DMS 273 (cell line): ENCODE results near the gene KCNJ11.

Experiments used
- DNase-seq: peaks from one replicate; lab custom pipeline; 2025; ENCODE audit not compliant: unreplicated experiment; lab: John Stamatoyannopoulos, UW

The KCNJ11 gene

GRCh38 chr11:17410606-17411379, 22.3 kb upstream of the KCNJ11 start:
- DNase-seq = no peak

GRCh38 chr11:17408641-17409040, 20.2 kb upstream of the KCNJ11 start:
- DNase-seq = no peak

- DNase-seq = no peak
These were observed 19.6 kb upstream of the KCNJ11 start for GRCh38 chr11:17408026-17408425.

GRCh38 chr11:17407575-17407974, 19.1 kb upstream of the KCNJ11 start:
- DNase-seq = no peak

- no peak for DNase-seq
These were observed 18.3 kb upstream of the KCNJ11 start for GRCh38 chr11:17406818-17407149.

- no peak for DNase-seq
These were observed 17.8 kb upstream of the KCNJ11 start for GRCh38 chr11:17406082-17406817.

GRCh38 chr11:17405232-17406005, 17.0 kb upstream of the KCNJ11 start:
- DNase-seq = peak; percentile 58

GRCh38 chr11:17403980-17404759, 15.7 kb upstream of the KCNJ11 start:
- DNase-seq = no peak

GRCh38 chr11:17402486-17402885, 14.0 kb upstream of the KCNJ11 start:
- DNase-seq = no peak

- no peak for DNase-seq
These were observed 13.4 kb upstream of the KCNJ11 start for GRCh38 chr11:17401841-17402240.

- DNase-seq = no peak
These were observed 12.9 kb upstream of the KCNJ11 start for GRCh38 chr11:17401316-17401715.

GRCh38 chr11:17400048-17400775, 11.8 kb upstream of the KCNJ11 start:
- no peak for DNase-seq

- DNase-seq = no peak
These were observed 10.8 kb upstream of the KCNJ11 start for GRCh38 chr11:17399236-17399635.

GRCh38 chr11:17397311-17398002, 9.0 kb upstream of the KCNJ11 start:
- no peak for DNase-seq

- DNase-seq = no peak
These were observed 8.3 kb upstream of the KCNJ11 start for GRCh38 chr11:17396598-17397310.

- no peak for DNase-seq
These were observed 7.5 kb upstream of the KCNJ11 start for GRCh38 chr11:17395978-17396377.

- no peak for DNase-seq
These were observed 7.1 kb upstream of the KCNJ11 start for GRCh38 chr11:17395554-17395961.

GRCh38 chr11:17394743-17395390, 6.4 kb upstream of the KCNJ11 start:
- no peak for DNase-seq

- no peak for DNase-seq
These were observed 5.0 kb upstream of the KCNJ11 start for GRCh38 chr11:17393472-17393871.
